ENCODE data around the gene ARID5B. TPM values are rescaled to one million over a fixed set of nuclear protein-coding genes. Genes with fewer than 3 reads are reported as not detected.

ARID5B gene
- total RNA-seq, 2 donors from 2014 or later: 60.7 to 80.4 TPM

- Histone ChIP-seq H3K27ac (peak overlapping the region; percentile 31 to 55), H3K9me3 (no peaks in the 10 kb centered on the region), H3K27me3 (replicated peaks; ENCODE audit: insufficient read depth) (no peaks in the 10 kb centered on the region), H3K36me3 (no peaks in the 10 kb centered on the region), H3K4me3 (no peak overlapping the region), H3K4me1 (ENCODE audit: control insufficient read depth in 1 of 2, low read depth in 2 of 2) (peaks cover 17 to 59% of the 10 kb centered on the region in 2 donors)
- TF ChIP-seq CTCF (IDR thresholded peaks at IDR 0.05): no peak
- DNase-seq (ENCODE audit: low spot score) (no peak), ATAC-seq (ENCODE audit: insufficient number of reproducible peaks, low FRiP score, low read depth) (no peak)
Observed at GRCh38 chr10:61907587-61907986, 6.1 kb downstream of the ARID5B start.

GRCh38 chr10:61910226-61910805 lies 8.8 kb downstream of the ARID5B start:
- ATAC-seq (ENCODE audit: insufficient number of reproducible peaks, low FRiP score, low read depth): no peak
- DNase-seq (ENCODE audit: low spot score): no peak
- Histone ChIP-seq H3K9me3 (no peaks in the 10 kb centered on the region), H3K4me3 (no peak overlapping the region), H3K27ac (peak overlapping the region; percentile 19 to 31), H3K36me3 (no peaks in the 10 kb centered on the region), H3K4me1 (ENCODE audit: control insufficient read depth in 1 of 2, low read depth in 2 of 2) (peaks cover 9 to 52% of the 10 kb centered on the region in 2 donors), H3K27me3 (replicated peaks; ENCODE audit: insufficient read depth) (no peaks in the 10 kb centered on the region)
- TF ChIP-seq CTCF (IDR thresholded peaks at IDR 0.05): no peak

- Histone ChIP-seq H3K4me1 (ENCODE audit: control insufficient read depth in 1 of 2, low read depth in 2 of 2) (peaks cover 9 to 50% of the 10 kb centered on the region in 2 donors), H3K27me3 (replicated peaks; ENCODE audit: insufficient read depth) (no peaks in the 10 kb centered on the region), H3K4me3 (no peak overlapping the region), H3K36me3 (no peaks in the 10 kb centered on the region), H3K9me3 (no peaks in the 10 kb centered on the region), H3K27ac (peak overlapping the region in 1 of 2 donors; percentile 19)
- DNase-seq (ENCODE audit: low spot score) (no peak), ATAC-seq (ENCODE audit: insufficient number of reproducible peaks, low FRiP score, low read depth) (no peak)
- no peak for TF ChIP-seq CTCF (IDR thresholded peaks at IDR 0.05)
Observed at GRCh38 chr10:61910894-61911293, 9.4 kb downstream of the ARID5B start.

DNA sequence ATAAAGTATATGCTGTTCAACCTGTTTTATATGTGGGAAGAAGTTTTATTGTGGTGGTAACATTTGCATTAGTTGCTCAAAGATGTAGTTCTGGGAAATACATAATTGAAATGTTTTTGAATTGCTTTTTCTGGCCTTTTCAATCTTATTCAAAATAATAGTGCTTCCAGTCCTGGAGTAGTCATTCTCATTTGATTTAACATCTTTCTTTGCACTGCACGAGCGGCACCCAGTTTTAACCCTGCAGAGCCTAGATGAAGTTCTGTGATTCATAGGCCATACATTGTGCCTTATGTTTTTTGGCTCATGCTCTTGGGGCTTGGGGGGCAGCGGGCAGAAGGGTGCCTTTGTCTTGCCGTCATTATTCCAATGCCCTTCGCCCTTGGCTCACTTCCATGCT lies 9.9 kb downstream of the ARID5B start:
- Histone ChIP-seq H3K4me1 (ENCODE audit: control insufficient read depth in 1 of 2, low read depth in 2 of 2) (peaks cover 9 to 46% of the 10 kb centered on the region in 2 donors), H3K4me3 (no peak overlapping the region), H3K27me3 (replicated peaks; ENCODE audit: insufficient read depth) (no peaks in the 10 kb centered on the region), H3K36me3 (no peaks in the 10 kb centered on the region), H3K9me3 (no peaks in the 10 kb centered on the region), H3K27ac (peak overlapping the region; percentile 13 to 19)
- ATAC-seq (ENCODE audit: insufficient number of reproducible peaks, low FRiP score, low read depth): no peak
- no peak for DNase-seq (ENCODE audit: low spot score)
- no peak for TF ChIP-seq CTCF (IDR thresholded peaks at IDR 0.05)

- no peaks in the 10 kb centered on the region for H3K9me3 ChIP-seq
- ATAC-seq (ENCODE audit: insufficient number of reproducible peaks, low FRiP score, low read depth) (no peak), DNase-seq (ENCODE audit: low spot score) (no peak)
- no peak overlapping the region for H3K27ac ChIP-seq
- no peaks in the 10 kb centered on the region for H3K36me3 ChIP-seq
- no peak overlapping the region for H3K4me3 ChIP-seq
- no peak for TF ChIP-seq CTCF (IDR thresholded peaks at IDR 0.05)
- H3K27me3 ChIP-seq (replicated peaks; ENCODE audit: insufficient read depth): no peaks in the 10 kb centered on the region
- H3K4me1 ChIP-seq (ENCODE audit: control insufficient read depth in 1 of 2, low read depth in 2 of 2): peaks cover 9 to 45% of the 10 kb centered on the region in 2 donors
Observed at GRCh38 chr10:61912981-61913380, 11.5 kb downstream of the ARID5B start.

All from thoracic aorta (tissue), 2 donors.